MM.1S (cell line): Measurements from ENCODE around the gene OPRL1.

Experiments used
- DNase-seq: peaks from one replicate; pipeline ENCODE4 v3.0.0-alpha.2; 2015
- H2AFZ ChIP-seq: fragments of 300-600 bp; sonication (generic); 2 replicates; pipeline ENCODE4 v1.6.0; 2016; ENCODE audit warnings: antibody characterized with exemption, low read length
- H3F3A ChIP-seq: fragments of 300-600 bp; sonication (generic); 2 replicates; pipeline ENCODE4 v1.6.1; 2016; ENCODE audit warnings: mild to moderate bottlenecking, antibody characterized with exemption, low read length, moderate library complexity, mixed read lengths; ENCODE audit not compliant: insufficient read depth
- H3K27ac ChIP-seq: fragments of 300-600 bp; sonication (generic); 2 replicates; pipeline ENCODE4 v1.5.1; 2016; ENCODE audit warnings: mild to moderate bottlenecking, low read length
- H3K27me3 ChIP-seq: fragments of 300-600 bp; sonication (generic); replicated peaks from 2 replicates; pipeline ENCODE4 v1.6.0; 2016; ENCODE audit warnings: low read length; ENCODE audit not compliant: insufficient read depth
- H3K36me3 ChIP-seq: fragments of 300-600 bp; sonication (generic); replicated peaks from 2 replicates; pipeline ENCODE4 v1.6.1; 2016; ENCODE audit warnings: mild to moderate bottlenecking, low read length, mixed read lengths; ENCODE audit not compliant: insufficient read depth
- H3K4me1 ChIP-seq: fragments of 300-600 bp; sonication (generic); 2 replicates; pipeline ENCODE4 v1.6.1; 2016; ENCODE audit warnings: low read length, mixed read lengths
- H3K4me2 ChIP-seq: fragments of 300-600 bp; sonication (generic); 2 replicates; pipeline ENCODE4 v1.6.0; 2016; ENCODE audit warnings: low read depth, low read length
- H3K4me3 ChIP-seq: fragments of 300-600 bp; sonication (generic); 2 replicates; pipeline ENCODE4 v1.5.1; 2016; ENCODE audit warnings: low read length, mixed read lengths
- H3K79me2 ChIP-seq: fragments of 300-600 bp; sonication (generic); 2 replicates; pipeline ENCODE4 v1.6.1; 2016; ENCODE audit warnings: mixed run types, low read length, mixed read lengths
- H3K9ac ChIP-seq: fragments of 300-600 bp; sonication (generic); 2 replicates; pipeline ENCODE4 v1.6.1; 2016; ENCODE audit warnings: low read length, mixed read lengths
- H3K9me2 ChIP-seq: fragments of 300-600 bp; sonication (generic); replicated peaks from 2 replicates; pipeline ENCODE4 v1.6.1; 2016; ENCODE audit warnings: mild to moderate bottlenecking, low read length, mixed read lengths; ENCODE audit not compliant: insufficient read depth
- H3K9me3 ChIP-seq: fragments of 300-600 bp; sonication (generic); replicated peaks from 2 replicates; pipeline ENCODE4 v1.6.1; 2016; ENCODE audit warnings: mild to moderate bottlenecking, low read length, mixed read lengths; ENCODE audit not compliant: insufficient read depth
- H4K20me1 ChIP-seq: fragments of 300-600 bp; sonication (generic); 2 replicates; pipeline ENCODE4 v1.6.1; 2016; ENCODE audit warnings: mild to moderate bottlenecking, low read length, moderate library complexity, mixed read lengths; ENCODE audit not compliant: insufficient read depth
- CTCF ChIP-seq: fragments of 300-600 bp; sonication (generic); IDR thresholded peaks from 2 replicates; pipeline ENCODE4 v1.5.1; 2016; ENCODE audit warnings: antibody characterized with exemption, low read length, mixed read lengths
- EZH2 ChIP-seq: fragments of 300-600 bp; sonication (generic); optimal IDR thresholded peaks from 2 replicates; pipeline ENCODE3; 2017; ENCODE audit warnings: low read depth, mild to moderate bottlenecking, antibody characterized with exemption, low read length, mixed read lengths
- EZH2phosphoT487 ChIP-seq: fragments of 300-600 bp; sonication (generic); IDR thresholded peaks from 2 replicates; pipeline ENCODE4 v1.6.1; 2018; ENCODE audit warnings: antibody characterized with exemption, low read length

Gene OPRL1

DNA sequence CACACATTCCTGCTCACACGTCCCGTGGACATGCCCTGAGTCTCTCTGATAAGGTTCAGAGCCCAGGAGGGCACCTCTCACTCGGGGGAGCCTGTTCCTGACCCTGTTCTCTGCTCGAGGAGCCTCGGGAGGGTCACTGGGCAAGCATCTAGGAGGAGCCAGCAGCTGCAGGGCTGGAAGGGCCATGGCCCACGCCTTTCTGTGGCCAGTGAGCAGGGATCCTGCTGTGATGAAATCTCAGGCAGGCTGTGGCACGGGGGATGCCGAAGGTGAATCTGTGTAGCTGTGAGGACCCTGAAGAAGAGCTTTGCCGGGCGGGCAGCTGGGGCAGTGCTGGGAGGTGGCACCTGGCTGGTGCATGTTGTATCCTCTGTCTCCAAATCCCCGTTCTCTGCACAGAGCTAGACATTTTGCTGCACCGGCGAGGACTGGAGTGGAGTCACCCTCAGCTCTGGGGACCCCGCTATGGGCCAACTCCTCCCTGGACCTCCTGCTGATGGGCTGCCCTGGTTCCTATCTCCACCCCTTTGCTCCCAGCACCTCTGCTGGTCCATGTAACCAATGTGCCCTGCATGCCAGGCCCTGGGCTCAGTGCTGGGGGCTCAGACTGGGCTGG lies 34.6 kb downstream of the OPRL1 start:
- H3K4me2 ChIP-seq, result no peak overlapping the region
- TF ChIP-seq EZH2phosphoT487, result no peak
- TF ChIP-seq CTCF, result no peak
- TF ChIP-seq EZH2, result no peak
- H3K27me3 ChIP-seq, result peaks cover 76% of the 10 kb centered on the region
- H3K9me3 ChIP-seq, result no peaks in the 10 kb centered on the region
- no peak overlapping the region for H2AFZ ChIP-seq
- no peaks in the 10 kb centered on the region for H3K4me1 ChIP-seq
- H3K27ac ChIP-seq, result no peak overlapping the region
- no peaks in the 10 kb centered on the region for H3F3A ChIP-seq
- no peak for DNase-seq
- H3K4me3 ChIP-seq, result no peak overlapping the region
- H3K9me2 ChIP-seq, result no peaks in the 10 kb centered on the region
- H3K9ac ChIP-seq, result no peak overlapping the region
- no peaks in the 10 kb centered on the region for H3K79me2 ChIP-seq
- H4K20me1 ChIP-seq, result no peaks in the 10 kb centered on the region
- no peaks in the 10 kb centered on the region for H3K36me3 ChIP-seq

- TF ChIP-seq CTCF, result no peak
- TF ChIP-seq EZH2phosphoT487, result no peak
- no peak for TF ChIP-seq EZH2
- Histone ChIP-seq H3K36me3 (no peaks in the 10 kb centered on the region), H3K27me3 (peaks cover 72% of the 10 kb centered on the region), H2AFZ (no peak overlapping the region), H3K9ac (no peak overlapping the region), H3K9me3 (no peaks in the 10 kb centered on the region), H3K9me2 (no peaks in the 10 kb centered on the region), H3F3A (no peaks in the 10 kb centered on the region), H4K20me1 (no peaks in the 10 kb centered on the region), H3K79me2 (no peaks in the 10 kb centered on the region), H3K4me2 (no peak overlapping the region), H3K4me3 (no peak overlapping the region), H3K4me1 (no peaks in the 10 kb centered on the region), H3K27ac (no peak overlapping the region)
- no peak for DNase-seq
Observed at GRCh38 chr20:64115171-64115911, 35.5 kb downstream of the OPRL1 start.

DNA sequence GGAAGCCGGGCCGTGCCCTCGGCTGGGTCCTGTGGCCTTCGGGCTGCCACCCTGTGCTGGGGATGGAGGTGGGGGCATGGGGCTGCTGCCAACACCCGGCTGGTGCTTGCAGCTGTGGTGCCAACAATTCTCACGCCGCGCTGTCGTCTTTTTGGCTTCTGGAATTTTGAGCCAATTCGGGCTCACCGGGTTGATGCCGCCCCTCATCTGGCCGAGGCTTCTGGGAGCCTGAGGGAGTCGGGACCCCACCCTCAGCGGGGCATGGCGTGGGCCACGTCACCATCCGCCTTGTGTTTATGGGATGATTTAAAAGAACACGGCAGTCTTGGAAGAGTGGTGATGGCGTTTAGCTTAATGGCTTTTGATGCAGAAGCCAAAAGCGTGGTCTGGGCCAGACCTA lies 36.1 kb downstream of the OPRL1 start:
- H3K9ac ChIP-seq, result no peak overlapping the region
- no peaks in the 10 kb centered on the region for H4K20me1 ChIP-seq
- TF ChIP-seq CTCF (no peak), EZH2 (no peak), EZH2phosphoT487 (no peak)
- H3K4me2 ChIP-seq, result no peak overlapping the region
- DNase-seq, result no peak
- no peak overlapping the region for H3K27ac ChIP-seq
- peaks cover 71% of the 10 kb centered on the region for H3K27me3 ChIP-seq
- no peaks in the 10 kb centered on the region for H3K9me2 ChIP-seq
- H3F3A ChIP-seq, result no peaks in the 10 kb centered on the region
- no peaks in the 10 kb centered on the region for H3K9me3 ChIP-seq
- H3K36me3 ChIP-seq, result no peaks in the 10 kb centered on the region
- no peaks in the 10 kb centered on the region for H3K4me1 ChIP-seq
- H3K79me2 ChIP-seq, result no peaks in the 10 kb centered on the region
- no peak overlapping the region for H2AFZ ChIP-seq
- no peak overlapping the region for H3K4me3 ChIP-seq
